PC-9 (cell line): Measurements from ENCODE around the gene AGAP1. TPM values are rescaled to one million over a fixed set of nuclear protein-coding genes. Genes with fewer than 3 reads are reported as not detected.

Source experiments
- BruUV-seq: library from RNA; stranded (reverse); fragments of 400-500 nt; replicated peaks from 2 replicates; lab custom pipeline; 2021; lab: Mats Ljungman, UMichigan
- CTCF ChIA-PET: fragments of 300-600 bp; sonication (Branson Sonifier 250); formaldehyde crosslinking; loops from one replicate; lab custom pipeline; 2022; ENCODE audit warnings: antibody characterized with exemption; lab: Charles Lee
- POLR2A ChIA-PET: fragments of 300-600 bp; sonication (Branson Sonifier 250); formaldehyde crosslinking; loops from one replicate; lab custom pipeline; 2022; ENCODE audit warnings: antibody characterized with exemption; ENCODE audit not compliant: unreplicated experiment; lab: Charles Lee
- DNase-seq, 2 experiments: peaks; one replicate each; pipeline versions ENCODE4 v3.0.0 to v3.0.0-alpha.2; 2015 to 2022; ENCODE audit warnings: mixed read lengths in 1 of 2
- H2AFZ ChIP-seq: fragments of 200-600 bp; sonication (generic); 2 replicates; pipeline ENCODE4 v1.8.1; 2017; ENCODE audit warnings: antibody characterized with exemption
- H3F3A ChIP-seq: fragments of 200-600 bp; sonication (generic); 2 replicates; pipeline ENCODE4 v1.8.1; 2017; ENCODE audit warnings: antibody characterized with exemption, mild to moderate bottlenecking, low read depth; ENCODE audit not compliant: insufficient read depth
- H3K27ac ChIP-seq: fragments of 200-600 bp; sonication (generic); 2 replicates; pipeline ENCODE4 v1.6.1; 2016; ENCODE audit warnings: mixed run types
- H3K27me3 ChIP-seq: fragments of 200-600 bp; sonication (generic); 2 replicates; pipeline ENCODE4 v1.6.1; 2016; ENCODE audit warnings: low read depth, mixed run types; ENCODE audit not compliant: insufficient read depth
- H3K36me3 ChIP-seq: fragments of 200-600 bp; sonication (generic); 2 replicates; pipeline ENCODE4 v1.6.1; 2016; ENCODE audit warnings: low read depth, mixed run types
- H3K4me1 ChIP-seq: fragments of 200-600 bp; sonication (generic); replicated peaks from 2 replicates; pipeline ENCODE4 v1.6.1; 2016; ENCODE audit warnings: mixed run types; ENCODE audit not compliant: insufficient read depth
- H3K4me2 ChIP-seq: fragments of 200-600 bp; sonication (generic); 2 replicates; pipeline ENCODE4 v1.6.1; 2017; ENCODE audit warnings: mixed run types
- H3K4me3 ChIP-seq: fragments of 200-600 bp; sonication (generic); 2 replicates; pipeline ENCODE4 v1.6.1; 2016; ENCODE audit warnings: mixed run types
- H3K79me2 ChIP-seq: fragments of 200-600 bp; sonication (generic); 2 replicates; pipeline ENCODE4 v1.6.1; 2017; ENCODE audit warnings: low read depth, mixed run types
- H3K9me2 ChIP-seq: fragments of 200-600 bp; sonication (generic); 2 replicates; pipeline ENCODE4 v1.8.1; 2017; ENCODE audit warnings: mild to moderate bottlenecking; ENCODE audit not compliant: insufficient read depth
- H3K9me3 ChIP-seq: fragments of 200-600 bp; sonication (generic); 2 replicates; pipeline ENCODE4 v1.8.1; 2016; ENCODE audit warnings: low read depth; ENCODE audit not compliant: insufficient read depth
- H4K20me1 ChIP-seq: fragments of 200-600 bp; sonication (generic); 2 replicates; pipeline ENCODE4 v1.8.1; 2017; ENCODE audit not compliant: insufficient read depth
- CTCF ChIP-seq: fragments of 200-600 bp; sonication (generic); conservative IDR thresholded peaks from 2 replicates; pipeline ENCODE4 v1.6.1; 2017; ENCODE audit warnings: mixed run types, antibody characterized with exemption, mild to moderate bottlenecking, moderate library complexity
- EZH2 ChIP-seq: fragments of 200-600 bp; sonication (generic); IDR thresholded peaks from 2 replicates; pipeline ENCODE4 v1.8.0; 2017; ENCODE audit warnings: antibody characterized with exemption, low read depth
- intact Hi-C: fragments of 100-400 bp; cut with micrococcal nuclease; formaldehyde crosslinking; loops from one replicate; pipeline ENCODE4 v1.10.0; 2022; ENCODE audit not compliant: unreplicated experiment
- total RNA-seq: library from RNA; stranded (reverse); gene quantifications from 2 replicates; pipeline ENCODE4 v1.2.3, GENCODE V29; 2021

AGAP1 gene
- total RNA-seq, 1 experiment from 2014 or later: 91.4 TPM

GRCh38 chr2:235715601-235716000, 221.8 kb downstream of the AGAP1 start:
- Histone ChIP-seq H3K4me1 (peaks cover 27% of the 10 kb centered on the region), H3K9me3 (no peaks in the 10 kb centered on the region), H3K79me2 (peaks cover 74% of the 10 kb centered on the region), H4K20me1 (no peaks in the 10 kb centered on the region), H3K4me3 (no peak overlapping the region), H2AFZ (no peak overlapping the region), H3K27ac (no peak overlapping the region), H3K36me3 (peaks cover 15% of the 10 kb centered on the region), H3K4me2 (no peak overlapping the region), H3K27me3 (no peaks in the 10 kb centered on the region), H3K9me2 (no peaks in the 10 kb centered on the region), H3F3A (peaks cover 16% of the 10 kb centered on the region)
- intact Hi-C loops: no loop called here
- ChIA-PET POLR2A (interaction anchor here (0.7 kb wide), 1 partner anchor 166 kb away, joined by 4 read pairs; no protein-coding TSS in a partner anchor), CTCF (no interaction called here)
- TF ChIP-seq CTCF: no peak
- no peak for DNase-seq
- no TSS peak for BruUV-seq

- Histone ChIP-seq H3K27me3 (no peaks in the 10 kb centered on the region), H3K4me2 (no peak overlapping the region), H4K20me1 (no peaks in the 10 kb centered on the region), H2AFZ (no peak overlapping the region), H3K4me1 (peaks cover 15% of the 10 kb centered on the region), H3K9me3 (no peaks in the 10 kb centered on the region), H3F3A (peaks cover 8% of the 10 kb centered on the region), H3K36me3 (peaks cover 4% of the 10 kb centered on the region; the same call in 1 of the 2 replicates), H3K79me2 (peaks cover 66% of the 10 kb centered on the region), H3K27ac (no peak overlapping the region), H3K4me3 (no peak overlapping the region), H3K9me2 (no peaks in the 10 kb centered on the region)
- ChIA-PET CTCF (interaction anchor here (0.5 kb wide), 1 partner anchor 354 kb away, joined by 3 read pairs; no protein-coding TSS in a partner anchor), POLR2A (no interaction called here)
- DNase-seq: no peak
- intact Hi-C loops: no loop called here
- no TSS peak for BruUV-seq
- TF ChIP-seq EZH2: no peak
- no peak for TF ChIP-seq CTCF
Observed at GRCh38 chr2:235716875-235717496, 223.1 kb downstream of the AGAP1 start.

DNA sequence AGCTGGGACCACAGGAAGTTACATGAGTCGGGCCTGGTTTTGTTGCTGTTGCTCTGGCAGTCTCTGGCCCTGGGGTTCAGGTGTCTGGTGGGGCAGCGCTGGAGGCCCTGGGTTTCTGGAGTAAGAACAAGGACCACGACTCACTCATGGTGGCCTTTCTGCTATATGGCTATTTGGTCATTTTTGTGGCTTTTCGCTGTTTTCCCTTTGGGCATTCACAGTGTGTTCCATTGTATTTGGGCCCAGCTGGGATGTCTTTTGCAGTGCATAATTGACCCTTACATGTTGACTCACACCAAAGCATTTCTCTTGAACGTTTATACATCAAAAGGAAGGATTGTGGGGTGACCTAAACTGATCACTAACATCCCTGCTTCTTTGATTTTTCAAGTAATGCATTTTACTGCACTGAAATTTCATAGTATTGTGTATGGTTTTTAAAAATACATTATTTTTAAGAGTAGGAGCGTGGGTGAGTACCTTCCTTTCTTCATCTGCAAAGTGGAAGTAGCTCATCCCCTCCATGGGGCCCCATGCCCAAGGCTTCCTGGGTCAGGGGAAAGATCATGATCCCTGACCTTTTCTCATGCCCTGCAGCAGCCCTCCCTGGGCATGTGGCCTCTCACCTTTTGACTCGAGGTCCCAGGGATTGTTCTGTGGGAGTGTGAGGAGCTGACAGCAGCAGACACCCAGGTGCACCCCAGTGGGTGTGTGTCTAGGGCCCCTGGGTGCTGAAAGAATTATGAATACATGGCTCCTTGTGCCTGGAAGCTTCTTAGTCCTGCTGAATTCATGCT, 225.5 kb downstream of the AGAP1 start:
- Histone ChIP-seq H4K20me1 (no peaks in the 10 kb centered on the region), H3K4me2 (no peak overlapping the region), H3K9me2 (no peaks in the 10 kb centered on the region), H3K9me3 (no peaks in the 10 kb centered on the region), H2AFZ (no peak overlapping the region), H3K27me3 (no peaks in the 10 kb centered on the region), H3K4me3 (no peak overlapping the region), H3K36me3 (no peaks in the 10 kb centered on the region), H3K4me1 (peaks cover 15% of the 10 kb centered on the region), H3K27ac (no peak overlapping the region), H3K79me2 (peaks cover 44% of the 10 kb centered on the region), H3F3A (peaks cover 8% of the 10 kb centered on the region)
- no TSS peak for BruUV-seq
- intact Hi-C loops: no loop called here
- ChIA-PET POLR2A (interaction anchor here (0.5 to 0.9 kb wide), 2 partner anchors 22 to 655 kb away, joined by 3 to 5 read pairs; no protein-coding TSS in a partner anchor), CTCF (no interaction called here)
- no peak for DNase-seq
- no peak for TF ChIP-seq CTCF
- no peak for TF ChIP-seq EZH2
